HepG2 (cell line): ENCODE results near the gene BIRC5. TPM values are rescaled to one million over a fixed set of nuclear protein-coding genes. Genes with fewer than 3 reads are reported as not detected.
A peak's percentile ranks its signal among the peaks of the same experiment; 100 is the strongest.

Experiments used
- HMGA1 ChIP-seq: sonication (generic); formaldehyde crosslinking; conservative IDR thresholded peaks from 2 replicates; pipeline ENCODE4 v1.4.0; 2020; ENCODE audit warnings: missing genetic modification reagents
- KAT7 ChIP-seq: IDR thresholded peaks from 2 replicates; pipeline ENCODE4 v1.6.1; 2018; ENCODE audit warnings: borderline replicate concordance, missing compliant biosample characterization
- MTF2 ChIP-seq: sonication (generic); formaldehyde crosslinking; IDR thresholded peaks from 2 replicates; pipeline ENCODE4 v1.5.0; 2020; ENCODE audit warnings: missing genetic modification reagents, borderline replicate concordance
- RBFOX2 ChIP-seq: fragments of 200-400 bp; formaldehyde crosslinking; IDR thresholded peaks from 2 replicates; pipeline ENCODE4 v1.6.1; 2017; ENCODE audit warnings: low read depth, mild to moderate bottlenecking, low read length
- REXO4 ChIP-seq: sonication (generic); formaldehyde crosslinking; IDR thresholded peaks from 2 replicates; pipeline ENCODE4 v1.8.0; 2022; ENCODE audit warnings: missing genetic modification reagents, mild to moderate bottlenecking, borderline replicate concordance
- SIN3A ChIP-seq: IDR thresholded peaks from 2 replicates; pipeline ENCODE4 v1.6.1; 2011; ENCODE audit warnings: low read depth, mild to moderate bottlenecking, control low read depth, low read length, borderline replicate concordance
- SIX4 ChIP-seq: sonication (generic); formaldehyde crosslinking; IDR thresholded peaks from 2 replicates; pipeline ENCODE4 v1.4.0; 2020; ENCODE audit warnings: missing genetic modification reagents
- SMAD1 ChIP-seq: sonication (generic); formaldehyde crosslinking; IDR thresholded peaks from 2 replicates; pipeline ENCODE4 v1.4.0; 2020; ENCODE audit warnings: missing genetic modification reagents, low read depth, mild to moderate bottlenecking, borderline replicate concordance
- ZC3H13 ChIP-seq: sonication (generic); formaldehyde crosslinking; IDR thresholded peaks from 2 replicates; pipeline ENCODE4 v1.8.1; 2023; ENCODE audit warnings: mild to moderate bottlenecking, missing genetic modification reagents, moderate library complexity
- ZFAT ChIP-seq: sonication (generic); formaldehyde crosslinking; conservative IDR thresholded peaks from 2 replicates; pipeline ENCODE4 v1.8.1; 2023; ENCODE audit warnings: missing genetic modification reagents, inconsistent platforms
- ZNF790 ChIP-seq: sonication (generic); formaldehyde crosslinking; IDR thresholded peaks from 2 replicates; pipeline ENCODE4 v1.8.0; 2022; ENCODE audit warnings: missing genetic modification reagents, mild to moderate bottlenecking, borderline replicate concordance
- polyA plus RNA-seq, 8 experiments: library from polyadenylated mRNA; depleted of rRNA in 3 of 8; stranded (reverse) in 7 of 8; unstranded in 1 of 8; fragments of >200 nt; fragmentation: Illumina TruSeq in 4 of 8; extraction: Trizol in 4 of 8; gene quantifications; 2 replicates each; pipeline versions ENCODE4 v1.2.1 to v1.2.3, GENCODE V29; 2011 to 2016; ENCODE audit warnings: low read depth in 4 of 8, missing spikeins in 1 of 8, mixed read lengths in 1 of 8; ENCODE audit not compliant: insufficient read depth in 1 of 8
- total RNA-seq, 5 experiments: library from RNA; depleted of rRNA; stranded (reverse); fragments of >200 nt; fragmentation: Illumina TruSeq; extraction: Trizol; gene quantifications; 2 replicates each; pipeline ENCODE4 v1.2.3, GENCODE V29; 2016; ENCODE audit warnings: low read depth in 1 of 5
- TF ChIP-seq, protein P1 (sequence below): sonication (generic); formaldehyde crosslinking; IDR thresholded peaks from 2 replicates; pipeline ENCODE4 v1.4.0; 2020; ENCODE audit warnings: missing genetic modification reagents
- TF ChIP-seq, protein P2 (sequence below): sonication (generic); formaldehyde crosslinking; IDR thresholded peaks from 2 replicates; pipeline ENCODE4 v1.4.0; 2020; ENCODE audit warnings: mild to moderate bottlenecking, missing genetic modification reagents
- TF ChIP-seq, protein P3 (sequence below): sonication (generic); formaldehyde crosslinking; IDR thresholded peaks from 2 replicates; pipeline ENCODE4 v1.8.1; 2022; ENCODE audit warnings: mild to moderate bottlenecking, missing genetic modification reagents
- TF ChIP-seq, protein P4 (sequence below): sonication (generic); formaldehyde crosslinking; IDR thresholded peaks from 2 replicates; pipeline ENCODE4 v1.4.0; 2020; ENCODE audit warnings: missing genetic modification reagents
- TF ChIP-seq, protein P5 (sequence below): sonication (generic); formaldehyde crosslinking; IDR thresholded peaks from 2 replicates; pipeline ENCODE4 v1.8.0; 2022; ENCODE audit warnings: mild to moderate bottlenecking, missing genetic modification reagents, borderline replicate concordance
- TF ChIP-seq, protein P6 (sequence below): IDR thresholded peaks from 2 replicates; pipeline ENCODE4 v1.6.1; 2016; ENCODE audit warnings: low read depth, borderline replicate concordance

The BIRC5 gene
- total and polyA plus RNA-seq, 2 of the 13 experiments (the other 11 are each of a cell fraction or from before 2014, with no cell fraction given): 30.3 to 135 TPM

DNA sequence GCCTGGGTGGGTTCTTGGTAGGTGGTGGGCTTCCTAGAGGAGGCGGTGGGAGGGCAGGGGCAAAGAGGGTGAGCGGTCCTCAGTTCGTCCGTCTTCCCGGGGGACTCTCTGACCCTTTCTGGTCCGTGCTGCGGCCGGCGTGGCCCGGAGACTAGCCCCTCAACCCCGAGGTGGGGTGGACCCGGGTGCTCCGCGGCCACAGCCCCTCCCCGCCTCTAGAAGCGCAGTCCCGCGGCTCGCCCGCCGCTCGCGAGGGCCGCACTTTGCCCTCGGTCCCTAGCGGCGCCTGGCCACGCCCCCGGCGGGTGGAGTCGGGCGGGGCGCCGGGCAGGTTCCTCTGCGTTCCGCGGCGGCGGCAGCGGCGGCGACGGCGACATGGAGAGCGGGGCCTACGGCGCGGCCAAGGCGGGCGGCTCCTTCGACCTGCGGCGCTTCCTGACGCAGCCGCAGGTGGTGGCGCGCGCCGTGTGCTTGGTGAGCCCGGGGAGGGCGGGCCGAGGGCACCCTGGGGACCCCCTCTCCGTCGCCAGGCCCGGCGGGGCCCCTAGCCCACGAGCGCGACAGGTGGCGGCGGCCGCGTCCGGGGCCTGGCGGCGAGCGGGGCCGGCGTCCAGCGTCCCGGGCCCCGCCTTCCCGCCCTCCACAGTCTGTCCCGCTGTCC lies 45.7 kb upstream of the BIRC5 start, which contains the start of gene SYNGR2 (continued):
- TF ChIP-seq, protein P1, sequence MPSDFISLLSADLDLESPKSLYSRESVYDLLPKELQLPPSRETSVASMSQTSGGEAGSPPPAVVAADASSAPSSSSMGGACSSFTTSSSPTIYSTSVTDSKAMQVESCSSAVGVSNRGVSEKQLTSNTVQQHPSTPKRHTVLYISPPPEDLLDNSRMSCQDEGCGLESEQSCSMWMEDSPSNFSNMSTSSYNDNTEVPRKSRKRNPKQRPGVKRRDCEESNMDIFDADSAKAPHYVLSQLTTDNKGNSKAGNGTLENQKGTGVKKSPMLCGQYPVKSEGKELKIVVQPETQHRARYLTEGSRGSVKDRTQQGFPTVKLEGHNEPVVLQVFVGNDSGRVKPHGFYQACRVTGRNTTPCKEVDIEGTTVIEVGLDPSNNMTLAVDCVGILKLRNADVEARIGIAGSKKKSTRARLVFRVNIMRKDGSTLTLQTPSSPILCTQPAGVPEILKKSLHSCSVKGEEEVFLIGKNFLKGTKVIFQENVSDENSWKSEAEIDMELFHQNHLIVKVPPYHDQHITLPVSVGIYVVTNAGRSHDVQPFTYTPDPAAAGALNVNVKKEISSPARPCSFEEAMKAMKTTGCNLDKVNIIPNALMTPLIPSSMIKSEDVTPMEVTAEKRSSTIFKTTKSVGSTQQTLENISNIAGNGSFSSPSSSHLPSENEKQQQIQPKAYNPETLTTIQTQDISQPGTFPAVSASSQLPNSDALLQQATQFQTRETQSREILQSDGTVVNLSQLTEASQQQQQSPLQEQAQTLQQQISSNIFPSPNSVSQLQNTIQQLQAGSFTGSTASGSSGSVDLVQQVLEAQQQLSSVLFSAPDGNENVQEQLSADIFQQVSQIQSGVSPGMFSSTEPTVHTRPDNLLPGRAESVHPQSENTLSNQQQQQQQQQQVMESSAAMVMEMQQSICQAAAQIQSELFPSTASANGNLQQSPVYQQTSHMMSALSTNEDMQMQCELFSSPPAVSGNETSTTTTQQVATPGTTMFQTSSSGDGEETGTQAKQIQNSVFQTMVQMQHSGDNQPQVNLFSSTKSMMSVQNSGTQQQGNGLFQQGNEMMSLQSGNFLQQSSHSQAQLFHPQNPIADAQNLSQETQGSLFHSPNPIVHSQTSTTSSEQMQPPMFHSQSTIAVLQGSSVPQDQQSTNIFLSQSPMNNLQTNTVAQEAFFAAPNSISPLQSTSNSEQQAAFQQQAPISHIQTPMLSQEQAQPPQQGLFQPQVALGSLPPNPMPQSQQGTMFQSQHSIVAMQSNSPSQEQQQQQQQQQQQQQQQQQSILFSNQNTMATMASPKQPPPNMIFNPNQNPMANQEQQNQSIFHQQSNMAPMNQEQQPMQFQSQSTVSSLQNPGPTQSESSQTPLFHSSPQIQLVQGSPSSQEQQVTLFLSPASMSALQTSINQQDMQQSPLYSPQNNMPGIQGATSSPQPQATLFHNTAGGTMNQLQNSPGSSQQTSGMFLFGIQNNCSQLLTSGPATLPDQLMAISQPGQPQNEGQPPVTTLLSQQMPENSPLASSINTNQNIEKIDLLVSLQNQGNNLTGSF: 0 out of 2 replicates have a peak, but pooled peaks have one; percentile 72
- TF ChIP-seq, protein P2, sequence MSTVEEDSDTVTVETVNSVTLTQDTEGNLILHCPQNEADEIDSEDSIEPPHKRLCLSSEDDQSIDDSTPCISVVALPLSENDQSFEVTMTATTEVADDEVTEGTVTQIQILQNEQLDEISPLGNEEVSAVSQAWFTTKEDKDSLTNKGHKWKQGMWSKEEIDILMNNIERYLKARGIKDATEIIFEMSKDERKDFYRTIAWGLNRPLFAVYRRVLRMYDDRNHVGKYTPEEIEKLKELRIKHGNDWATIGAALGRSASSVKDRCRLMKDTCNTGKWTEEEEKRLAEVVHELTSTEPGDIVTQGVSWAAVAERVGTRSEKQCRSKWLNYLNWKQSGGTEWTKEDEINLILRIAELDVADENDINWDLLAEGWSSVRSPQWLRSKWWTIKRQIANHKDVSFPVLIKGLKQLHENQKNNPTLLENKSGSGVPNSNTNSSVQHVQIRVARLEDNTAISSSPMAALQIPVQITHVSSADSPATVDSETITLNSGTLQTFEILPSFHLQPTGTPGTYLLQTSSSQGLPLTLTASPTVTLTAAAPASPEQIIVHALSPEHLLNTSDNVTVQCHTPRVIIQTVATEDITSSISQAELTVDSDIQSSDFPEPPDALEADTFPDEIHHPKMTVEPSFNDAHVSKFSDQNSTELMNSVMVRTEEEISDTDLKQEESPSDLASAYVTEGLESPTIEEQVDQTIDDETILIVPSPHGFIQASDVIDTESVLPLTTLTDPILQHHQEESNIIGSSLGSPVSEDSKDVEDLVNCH: no peak
- peak; percentile 78; the same call in 1 of the 2 replicates for TF ChIP-seq KAT7
- no peak for TF ChIP-seq MTF2
- no peak for TF ChIP-seq ZFAT (CRISPR knock-in tag)
- TF ChIP-seq, protein P3, sequence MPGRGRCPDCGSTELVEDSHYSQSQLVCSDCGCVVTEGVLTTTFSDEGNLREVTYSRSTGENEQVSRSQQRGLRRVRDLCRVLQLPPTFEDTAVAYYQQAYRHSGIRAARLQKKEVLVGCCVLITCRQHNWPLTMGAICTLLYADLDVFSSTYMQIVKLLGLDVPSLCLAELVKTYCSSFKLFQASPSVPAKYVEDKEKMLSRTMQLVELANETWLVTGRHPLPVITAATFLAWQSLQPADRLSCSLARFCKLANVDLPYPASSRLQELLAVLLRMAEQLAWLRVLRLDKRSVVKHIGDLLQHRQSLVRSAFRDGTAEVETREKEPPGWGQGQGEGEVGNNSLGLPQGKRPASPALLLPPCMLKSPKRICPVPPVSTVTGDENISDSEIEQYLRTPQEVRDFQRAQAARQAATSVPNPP (CRISPR knock-in tag): no peak
- TF ChIP-seq, protein P4, sequence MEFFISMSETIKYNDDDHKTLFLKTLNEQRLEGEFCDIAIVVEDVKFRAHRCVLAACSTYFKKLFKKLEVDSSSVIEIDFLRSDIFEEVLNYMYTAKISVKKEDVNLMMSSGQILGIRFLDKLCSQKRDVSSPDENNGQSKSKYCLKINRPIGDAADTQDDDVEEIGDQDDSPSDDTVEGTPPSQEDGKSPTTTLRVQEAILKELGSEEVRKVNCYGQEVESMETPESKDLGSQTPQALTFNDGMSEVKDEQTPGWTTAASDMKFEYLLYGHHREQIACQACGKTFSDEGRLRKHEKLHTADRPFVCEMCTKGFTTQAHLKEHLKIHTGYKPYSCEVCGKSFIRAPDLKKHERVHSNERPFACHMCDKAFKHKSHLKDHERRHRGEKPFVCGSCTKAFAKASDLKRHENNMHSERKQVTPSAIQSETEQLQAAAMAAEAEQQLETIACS (CRISPR knock-in tag): peak; percentile 92
- TF ChIP-seq SIX4: no peak
- TF ChIP-seq, protein P5, sequence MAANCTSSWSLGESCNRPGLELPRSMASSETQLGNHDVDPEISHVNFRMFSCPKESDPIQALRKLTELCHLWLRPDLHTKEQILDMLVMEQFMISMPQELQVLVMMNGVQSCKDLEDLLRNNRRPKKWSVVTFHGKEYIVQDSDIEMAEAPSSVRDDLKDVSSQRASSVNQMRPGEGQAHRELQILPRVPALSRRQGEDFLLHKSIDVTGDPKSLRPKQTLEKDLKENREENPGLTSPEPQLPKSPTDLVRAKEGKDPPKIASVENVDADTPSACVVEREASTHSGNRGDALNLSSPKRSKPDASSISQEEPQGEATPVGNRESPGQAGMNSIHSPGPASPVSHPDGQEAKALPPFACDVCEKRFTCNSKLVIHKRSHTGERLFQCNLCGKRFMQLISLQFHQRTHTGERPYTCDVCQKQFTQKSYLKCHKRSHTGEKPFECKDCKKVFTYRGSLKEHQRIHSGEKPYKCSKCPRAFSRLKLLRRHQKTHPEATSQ (CRISPR knock-in tag): no peak
- TF ChIP-seq SMAD1 (CRISPR knock-in tag): peak; percentile 71; the same call in 1 of the 2 replicates
- peak; percentile 73; the same call in 1 of the 2 replicates for TF ChIP-seq SIN3A
- peak; percentile 69; the same call in 1 of the 2 replicates for TF ChIP-seq ZNF790 (CRISPR knock-in tag)
- 0 out of 2 replicates have a peak, but pooled peaks have one; percentile 41 for TF ChIP-seq REXO4
- no peak for TF ChIP-seq ZC3H13 (CRISPR knock-in tag)
- TF ChIP-seq, protein P6, sequence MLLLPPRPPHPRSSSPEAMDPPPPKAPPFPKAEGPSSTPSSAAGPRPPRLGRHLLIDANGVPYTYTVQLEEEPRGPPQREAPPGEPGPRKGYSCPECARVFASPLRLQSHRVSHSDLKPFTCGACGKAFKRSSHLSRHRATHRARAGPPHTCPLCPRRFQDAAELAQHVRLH: no peak
- TF ChIP-seq RBFOX2: peak; percentile 90
- TF ChIP-seq HMGA1 (CRISPR knock-in tag): no peak
